ENCODE results near the gene KCNH8. TPM values are rescaled to one million over a fixed set of nuclear protein-coding genes. Genes with fewer than 3 reads are reported as not detected.
A peak's percentile ranks its signal among the peaks of the same experiment; 100 is the strongest.

KCNH8 gene
- total and polyA plus RNA-seq, 5 experiments from 2014 or later: 0.26 to 0.58 TPM; not detected in 3

- no peaks in the 10 kb centered on the region for H3K36me3 Mint-ChIP-seq
- H3K9me3 Mint-ChIP-seq: peaks cover 0 to 3% (median 0%) of the 10 kb centered on the region in 9 donors
- POLR2A ChIA-PET: no interaction called here
- no peak for DNase-seq
- peaks cover 0 to 6% (median 0%) of the 10 kb centered on the region in 5 donors for H3K27me3 Mint-ChIP-seq
- H3K27ac Mint-ChIP-seq: no peak overlapping the region
- no peak overlapping the region for H3K4me3 Mint-ChIP-seq
- no peak for ATAC-seq
- peaks cover 0 to 51% (median 0%) of the 10 kb centered on the region in 4 donors for H3K4me1 Mint-ChIP-seq
Observed at GRCh38 chr3:19543212-19543841, 395.0 kb downstream of the KCNH8 start.

GRCh38 chr3:19547665-19548464 is 399.6 kb downstream of the KCNH8 start:
- Mint-ChIP-seq H3K9me3 (peaks cover 0 to 19% (median 1%) of the 10 kb centered on the region in 9 donors), H3K36me3 (no peaks in the 10 kb centered on the region), H3K27me3 (no peaks in the 10 kb centered on the region), H3K27ac (no peak overlapping the region), H3K4me1 (peaks cover 0 to 10% (median 0%) of the 10 kb centered on the region in 4 donors), H3K4me3 (no peak overlapping the region)
- DNase-seq: no peak
- POLR2A ChIA-PET: no interaction called here
- ATAC-seq: no peak

GRCh38 chr3:19559724-19560442 is 411.6 kb downstream of the KCNH8 start:
- POLR2A ChIA-PET: no interaction called here
- Mint-ChIP-seq H3K4me1 (peaks cover 0 to 8% (median 0%) of the 10 kb centered on the region in 4 donors), H3K27me3 (peaks cover 0 to 10% (median 0%) of the 10 kb centered on the region in 5 donors), H3K27ac (peak overlapping the region in 1 of 10 donors; percentile 20), H3K9me3 (peaks cover 0 to 10% (median 4%) of the 10 kb centered on the region in 9 donors), H3K4me3 (peak overlapping the region in 1 of 10 donors; percentile 4), H3K36me3 (no peaks in the 10 kb centered on the region)
- DNase-seq: no peak
- ATAC-seq: no peak

- POLR2A ChIA-PET: no interaction called here
Observed at GRCh38 chr3:19573644-19574043, 425.3 kb downstream of the KCNH8 start.

GRCh38 chr3:19574268-19574667 is 426.0 kb downstream of the KCNH8 start:
- Mint-ChIP-seq H3K4me1 (no peaks in the 10 kb centered on the region), H3K27ac (no peak overlapping the region), H3K27me3 (peaks cover 0 to 2% (median 0%) of the 10 kb centered on the region in 5 donors), H3K4me3 (no peak overlapping the region), H3K9me3 (peaks cover 0 to 4% (median 0%) of the 10 kb centered on the region in 9 donors), H3K36me3 (no peaks in the 10 kb centered on the region)
- ATAC-seq: no peak
- DNase-seq: no peak
- POLR2A ChIA-PET: no interaction called here

More at GRCh38 chr3:19573644-19574043, 425.3 kb downstream of the KCNH8 start:
- Mint-ChIP-seq H3K4me3 (no peak overlapping the region), H3K9me3 (peaks cover 0 to 6% (median under 1%) of the 10 kb centered on the region in 9 donors), H3K27me3 (no peaks in the 10 kb centered on the region), H3K27ac (no peak overlapping the region), H3K36me3 (no peaks in the 10 kb centered on the region), H3K4me1 (no peaks in the 10 kb centered on the region)
- no peak for ATAC-seq
- no peak for DNase-seq

GRCh38 chr3:19576343-19576742 is 428.0 kb downstream of the KCNH8 start:
- no peaks in the 10 kb centered on the region for H3K36me3 Mint-ChIP-seq
- H3K9me3 Mint-ChIP-seq: peaks cover 0 to 5% (median 0%) of the 10 kb centered on the region in 9 donors
- POLR2A ChIA-PET: no interaction called here
- H3K27me3 Mint-ChIP-seq: peaks cover 0 to 5% (median 2%) of the 10 kb centered on the region in 5 donors
- H3K27ac Mint-ChIP-seq: no peak overlapping the region
- DNase-seq (no peak), ATAC-seq (no peak)
- H3K4me3 Mint-ChIP-seq: no peak overlapping the region
- no peaks in the 10 kb centered on the region for H3K4me1 Mint-ChIP-seq

Small RNA genes within 50 kb of the gene (microRNA-seq; reads per million reads assigned to microRNA genes)
- gene MIR4791 (ENCODE audit: borderline microRNAs expressed): not detected
